Coronary artery (tissue), 2 donors: Measurements from ENCODE around the gene GON4L.

ENCODE experiments used
- DNase-seq: peaks from one replicate; pipeline ENCODE4 v3.0.0-alpha.2; 2017; ENCODE audit warnings: low spot score
- H3K27ac ChIP-seq, 2 donors: fragments of 200-600 bp; sonication (generic); one replicate each; pipeline ENCODE4 v1.5.1; 2016 to 2019
- H3K4me3 ChIP-seq: fragments of 200-600 bp; sonication (generic); 2 replicates; pipeline ENCODE4 v1.5.1; 2016; ENCODE audit warnings: mild to moderate bottlenecking, moderate library complexity
- CTCF ChIP-seq: fragments of 200-600 bp; sonication (generic); IDR thresholded peaks from one replicate; pipeline ENCODE4 v1.5.1; 2019; ENCODE audit warnings: antibody characterized with exemption

The GON4L gene

GRCh38 chr1:155893389-155894142 lies 36.6 kb upstream of the GON4L start:
- no peak for DNase-seq
- peak overlapping the region; percentile 51 for H3K4me3 ChIP-seq
- peak overlapping the region; percentile 81 to 89 for H3K27ac ChIP-seq
- no peak for TF ChIP-seq CTCF

- H3K27ac ChIP-seq = peak overlapping the region; percentile 81 to 89
- peak overlapping the region; percentile 51 for H3K4me3 ChIP-seq
- DNase-seq = no peak
Observed at GRCh38 chr1:155892796-155893195, 35.8 kb upstream of the GON4L start.

GRCh38 chr1:155890251-155890650 lies 33.2 kb upstream of the GON4L start:
- no peak for DNase-seq
- no peak for TF ChIP-seq CTCF
- H3K27ac ChIP-seq = peak overlapping the region in 1 of 2 donors; percentile 9
- H3K4me3 ChIP-seq = no peak overlapping the region

More at GRCh38 chr1:155892796-155893195, 35.8 kb upstream of the GON4L start:
- TF ChIP-seq CTCF = no peak

- no peak for TF ChIP-seq CTCF
- no peak overlapping the region for H3K27ac ChIP-seq
- no peak overlapping the region for H3K4me3 ChIP-seq
- no peak for DNase-seq
Observed at GRCh38 chr1:155889566-155889965, 32.6 kb upstream of the GON4L start.

GRCh38 chr1:155888481-155888880 lies 31.5 kb upstream of the GON4L start:
- Histone ChIP-seq H3K27ac (no peak overlapping the region), H3K4me3 (no peak overlapping the region)
- no peak for DNase-seq
- no peak for TF ChIP-seq CTCF

- Histone ChIP-seq H3K4me3 (no peak overlapping the region), H3K27ac (no peak overlapping the region)
- DNase-seq = no peak
- TF ChIP-seq CTCF = no peak
Observed at GRCh38 chr1:155884982-155885381, 28.0 kb upstream of the GON4L start.
